NCI-H1436 treated with DMSO at 0.1 percent for 48 hours (cell line): Measurements from ENCODE around the gene SNAPC4.
"Not testable (repeated sequence)": the region's sequence is repeated elsewhere in the genome, so short reads cannot be mapped to it uniquely, and the experiment has no call there.

ENCODE experiments used
- DNase-seq: peaks from one replicate; lab custom pipeline; 2025; lab: John Stamatoyannopoulos, UW

SNAPC4 gene

DNA sequence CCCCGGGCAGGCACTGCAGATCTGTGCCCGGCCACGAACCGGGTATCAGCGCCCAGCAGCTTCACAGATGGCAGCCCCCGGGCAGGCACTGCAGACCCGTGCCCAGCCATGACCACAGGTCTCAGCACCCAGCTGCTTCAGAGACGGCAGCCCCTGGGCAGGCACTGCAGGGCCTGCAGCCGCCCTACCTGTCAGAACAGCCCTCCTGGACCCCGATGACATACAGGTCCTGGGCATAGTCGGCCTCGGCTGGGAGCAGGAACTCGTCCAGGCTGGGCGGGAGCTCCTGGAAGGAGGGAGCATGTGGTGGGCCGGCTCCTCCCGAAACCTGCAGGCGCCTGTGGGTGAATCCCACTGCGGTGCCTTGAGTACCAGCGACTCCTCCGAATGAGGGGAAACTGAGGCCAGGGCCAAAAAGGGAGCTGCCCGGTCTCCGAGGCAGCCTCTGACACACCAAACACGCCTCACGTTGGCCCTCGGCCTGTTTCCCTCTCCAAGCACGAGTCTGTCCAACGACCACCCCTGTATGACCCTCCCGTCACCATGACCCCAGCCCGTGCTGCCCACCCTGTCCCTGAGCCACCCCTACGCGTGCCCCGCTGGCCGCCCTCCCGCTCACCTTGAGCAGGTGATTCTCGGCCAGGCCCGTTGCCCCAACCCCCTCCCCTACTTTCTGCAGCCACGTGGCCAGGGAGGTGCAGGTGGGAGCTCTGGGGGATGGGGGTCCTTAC is 34.0 kb upstream of the SNAPC4 start:
- no peak for DNase-seq

DNA sequence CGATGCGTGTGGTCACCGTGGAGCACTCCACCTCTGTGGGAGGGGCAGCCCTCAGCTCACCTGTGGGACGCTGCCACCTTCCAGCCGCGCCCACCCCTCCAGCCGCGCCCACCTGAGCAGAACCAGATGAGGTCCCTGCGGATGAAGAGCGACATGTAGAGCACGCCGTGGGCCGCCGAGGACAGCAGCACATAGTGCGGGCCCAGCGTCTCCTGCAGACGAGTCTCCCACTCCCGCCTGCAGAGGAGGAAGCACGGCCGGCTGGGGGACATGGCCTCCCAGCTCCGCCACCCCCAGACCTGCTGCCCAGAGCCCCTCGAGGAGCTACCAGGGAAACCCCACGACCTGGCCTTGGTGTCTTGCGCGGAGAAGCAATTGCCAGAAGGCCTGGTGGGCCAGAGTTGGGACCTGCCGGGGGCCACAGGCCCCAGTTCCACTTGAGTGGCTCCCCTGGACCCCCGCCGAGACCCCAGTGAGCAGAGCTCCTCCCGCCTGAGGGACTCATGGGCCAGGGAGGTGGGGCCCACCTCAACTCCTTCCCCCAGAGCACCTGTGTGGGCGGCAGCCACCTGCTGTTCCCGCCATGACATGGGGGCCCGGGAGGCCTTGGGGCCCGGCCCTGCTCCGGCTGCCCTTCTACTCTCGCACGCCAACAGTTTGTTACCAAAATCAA is 33.2 kb upstream of the SNAPC4 start:
- DNase-seq = no peak

DNA sequence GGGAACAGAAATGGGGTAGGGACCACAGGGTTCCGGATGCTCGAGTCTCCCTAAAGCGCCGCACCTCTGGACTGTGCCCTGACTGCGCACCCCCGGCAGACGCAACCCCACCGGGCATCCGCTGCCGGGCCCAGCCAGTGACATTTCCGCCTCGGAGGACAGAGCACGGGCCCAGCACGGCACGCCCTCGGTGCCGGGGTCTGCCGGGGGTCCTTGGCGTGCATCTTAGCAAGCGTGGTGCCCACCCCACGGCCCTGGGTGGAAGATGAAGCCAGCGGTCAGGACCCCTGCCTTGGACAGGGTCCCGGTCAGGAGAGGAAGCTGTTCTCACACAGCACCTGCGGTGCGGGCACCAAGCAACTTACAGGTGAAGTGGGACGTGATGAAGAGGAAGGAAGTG is 32.6 kb upstream of the SNAPC4 start:
- DNase-seq = no peak

DNA sequence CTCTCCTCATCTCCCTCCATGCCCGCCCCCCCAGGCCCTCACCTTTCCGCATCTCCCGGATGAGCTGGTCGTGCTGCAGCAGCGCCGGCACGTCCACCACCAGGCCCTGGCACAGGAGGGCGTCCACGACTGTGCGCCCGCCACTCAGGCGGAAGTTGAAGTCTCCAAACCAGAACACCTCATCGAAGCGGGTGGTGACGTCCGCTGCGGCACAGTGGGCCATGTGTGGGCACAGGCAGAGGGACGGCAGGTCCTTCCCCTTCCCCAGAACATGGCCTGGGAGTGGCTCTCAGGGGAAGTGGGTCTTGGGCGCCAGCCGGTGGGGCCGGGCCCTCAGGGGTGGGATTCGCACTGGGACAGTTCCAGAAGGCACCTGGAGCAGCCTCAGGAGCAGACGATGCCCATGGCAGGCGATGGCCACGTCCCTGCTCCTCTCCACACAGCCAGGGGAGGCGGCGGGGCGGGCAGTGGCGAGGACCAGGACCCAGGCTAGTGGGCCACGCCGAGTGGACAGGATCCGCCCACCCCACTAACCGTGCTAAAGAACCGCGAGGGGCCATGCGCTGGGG is 31.9 kb upstream of the SNAPC4 start:
- DNase-seq = no peak

DNA sequence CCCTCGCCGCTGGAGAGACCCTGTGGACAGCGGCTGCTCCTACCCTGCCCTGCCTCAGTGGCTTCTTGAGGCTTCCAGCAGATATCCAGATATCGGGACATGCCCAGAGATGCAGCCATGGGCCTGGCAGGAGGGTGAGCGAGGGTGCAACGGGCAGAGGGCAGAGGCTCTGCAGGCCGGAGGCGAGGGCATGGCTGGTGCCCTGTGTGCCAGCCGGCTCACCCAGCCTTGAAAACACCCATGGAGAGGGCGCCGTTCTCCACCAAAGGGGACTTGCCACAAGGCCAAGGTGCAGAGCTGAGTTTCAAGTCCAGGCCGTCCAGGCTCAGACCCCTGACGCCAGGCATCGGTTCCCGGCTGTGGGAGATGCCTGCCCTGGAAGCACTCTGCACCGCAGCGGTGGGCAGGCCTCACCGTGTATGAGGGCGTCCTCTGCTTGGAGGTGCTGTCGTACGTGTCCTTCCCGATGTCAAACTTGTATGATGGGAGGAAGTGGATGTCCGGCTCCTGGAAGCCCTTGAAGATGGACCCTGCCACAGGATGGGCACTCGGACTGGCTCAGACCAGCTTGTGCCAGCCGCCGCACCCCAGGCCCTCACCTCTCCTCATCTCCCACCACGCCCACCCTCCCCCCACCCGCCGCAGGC is 30.7 kb upstream of the SNAPC4 start:
- no peak for DNase-seq

DNA sequence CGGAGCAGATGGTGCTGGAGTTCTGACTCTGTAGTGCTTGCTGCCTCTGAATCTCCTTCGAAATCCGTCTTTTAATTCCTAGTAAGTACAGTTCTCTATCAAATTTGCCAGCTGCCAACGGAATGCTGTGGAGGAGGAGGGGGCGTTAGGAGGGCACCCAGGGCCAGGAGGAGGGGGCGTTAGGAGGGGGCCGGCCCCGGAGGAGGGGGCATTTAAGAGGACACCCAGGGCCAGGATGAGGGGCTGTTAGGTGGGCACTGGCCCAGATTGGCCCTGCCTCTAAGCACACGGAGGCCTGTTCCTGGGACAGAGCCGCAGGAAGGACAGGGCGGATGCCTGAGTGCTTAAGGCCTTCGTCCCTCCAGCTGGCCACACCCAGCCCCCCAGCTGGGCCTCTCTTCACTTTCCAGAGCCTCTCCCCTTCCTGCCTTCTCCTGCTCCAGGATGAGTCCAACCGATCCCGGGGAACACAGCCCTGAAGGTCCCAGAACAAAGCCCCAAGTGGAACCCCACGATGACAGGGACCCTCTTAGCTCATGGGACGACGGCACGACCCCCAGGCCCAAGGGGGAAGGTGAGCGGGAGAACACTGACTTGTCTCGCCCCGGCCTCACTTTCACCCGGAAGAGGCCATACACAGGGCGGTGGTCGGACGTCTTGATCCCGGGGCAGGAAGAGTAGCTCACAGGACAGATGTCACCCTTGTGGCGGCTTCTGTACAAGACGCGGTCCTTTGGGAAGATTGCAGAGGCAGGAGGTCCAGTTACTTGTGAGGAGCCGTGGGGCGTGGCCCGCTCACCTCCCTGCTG is 29.9 kb upstream of the SNAPC4 start:
- no peak for DNase-seq

DNA sequence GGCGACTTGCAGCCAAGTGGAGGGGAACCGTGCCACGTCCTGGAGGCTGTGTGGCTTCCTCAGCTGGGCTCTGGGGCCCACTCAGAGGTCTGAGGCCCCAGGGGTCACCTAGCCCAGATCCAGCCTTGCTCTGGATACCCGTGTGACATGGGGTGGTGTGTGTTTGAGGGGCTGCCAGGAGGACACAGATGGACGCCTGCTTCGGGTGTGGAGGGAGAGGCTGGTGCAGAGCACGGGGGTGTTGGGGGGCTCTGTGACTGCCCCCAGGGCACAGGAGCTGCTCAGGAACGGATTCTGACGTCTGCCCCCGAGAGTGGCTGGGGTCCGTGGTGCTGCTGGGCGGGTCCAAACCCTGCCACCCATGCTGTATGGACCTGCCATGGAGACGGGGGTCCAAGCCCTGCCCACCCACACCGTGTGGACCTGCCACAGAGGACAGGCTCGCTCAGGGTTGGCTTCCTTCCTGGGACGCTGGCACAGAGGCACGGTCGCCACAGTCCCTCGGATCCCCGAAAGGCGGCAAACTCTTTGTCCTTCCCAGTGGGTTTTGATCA is 29.2 kb upstream of the SNAPC4 start:
- DNase-seq = no peak

DNA sequence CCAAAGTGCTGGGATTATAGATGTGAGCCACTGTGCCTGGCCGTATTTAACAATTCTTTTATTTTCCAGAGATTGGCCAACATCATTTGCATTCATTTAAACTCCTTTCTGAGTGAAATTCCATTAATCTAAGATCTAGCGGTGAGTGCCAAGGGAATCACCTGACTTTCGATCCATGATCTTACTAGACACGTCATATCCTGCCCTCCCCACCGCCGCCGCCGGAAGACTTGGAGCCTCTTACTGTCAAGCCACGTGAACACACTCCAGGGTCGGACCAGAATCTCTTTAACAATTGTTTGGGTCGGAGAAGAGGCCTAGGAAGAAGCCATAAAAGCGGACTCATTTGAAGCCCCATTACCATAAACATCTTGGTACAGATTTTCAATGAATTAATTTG is 26.8 kb upstream of the SNAPC4 start:
- DNase-seq = no peak

DNA sequence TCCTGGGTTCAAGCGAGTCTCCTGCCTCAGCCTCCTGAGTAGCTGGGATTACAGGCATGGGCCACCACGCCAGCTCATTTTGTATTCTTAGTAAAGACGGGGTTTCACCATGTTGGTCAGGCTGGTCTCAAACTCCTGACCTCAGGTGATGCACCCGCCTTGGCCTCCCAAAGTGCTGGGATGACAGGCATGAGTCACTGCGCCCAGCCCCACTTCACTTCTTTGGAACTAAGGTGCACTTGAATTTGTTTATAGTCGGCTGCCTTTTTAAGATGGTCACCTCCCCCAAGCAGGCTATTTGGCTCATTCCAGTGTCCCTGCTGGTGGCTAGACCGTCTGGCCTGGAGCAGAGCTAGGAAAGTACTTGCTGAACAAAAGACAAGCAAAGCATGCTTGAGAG is 25.4 kb upstream of the SNAPC4 start:
- not testable (repeated sequence) for DNase-seq

DNA sequence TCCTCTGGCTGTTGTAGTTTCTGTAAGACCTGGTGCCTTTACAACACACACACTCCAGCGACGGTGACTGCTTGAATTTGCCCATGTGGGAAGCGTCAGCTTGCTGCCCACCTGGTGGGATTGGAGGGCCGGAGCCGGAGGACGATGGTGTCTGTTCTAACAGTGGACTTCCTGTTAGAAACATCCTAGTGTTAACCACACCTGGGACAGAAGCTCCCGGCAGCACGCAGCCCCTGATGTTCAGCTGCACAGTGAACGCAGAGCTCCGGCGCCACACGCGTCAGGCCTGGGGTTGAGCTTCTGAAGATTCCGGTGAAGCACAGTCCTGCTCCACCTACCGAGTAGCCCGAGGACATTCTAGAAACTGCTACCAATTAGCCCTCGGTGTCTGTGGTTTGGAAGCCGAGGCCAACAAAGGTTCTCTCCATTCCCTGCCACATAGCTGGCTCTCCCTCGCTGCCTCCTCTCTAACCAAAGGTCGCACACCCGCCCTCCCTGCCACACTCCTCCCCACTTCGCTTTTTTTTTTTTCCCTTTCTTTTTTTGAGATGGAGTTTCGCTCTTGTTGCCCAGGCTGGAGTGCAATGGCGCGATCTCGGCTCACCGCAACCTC is 24.9 kb upstream of the SNAPC4 start:
- no peak for DNase-seq

DNA sequence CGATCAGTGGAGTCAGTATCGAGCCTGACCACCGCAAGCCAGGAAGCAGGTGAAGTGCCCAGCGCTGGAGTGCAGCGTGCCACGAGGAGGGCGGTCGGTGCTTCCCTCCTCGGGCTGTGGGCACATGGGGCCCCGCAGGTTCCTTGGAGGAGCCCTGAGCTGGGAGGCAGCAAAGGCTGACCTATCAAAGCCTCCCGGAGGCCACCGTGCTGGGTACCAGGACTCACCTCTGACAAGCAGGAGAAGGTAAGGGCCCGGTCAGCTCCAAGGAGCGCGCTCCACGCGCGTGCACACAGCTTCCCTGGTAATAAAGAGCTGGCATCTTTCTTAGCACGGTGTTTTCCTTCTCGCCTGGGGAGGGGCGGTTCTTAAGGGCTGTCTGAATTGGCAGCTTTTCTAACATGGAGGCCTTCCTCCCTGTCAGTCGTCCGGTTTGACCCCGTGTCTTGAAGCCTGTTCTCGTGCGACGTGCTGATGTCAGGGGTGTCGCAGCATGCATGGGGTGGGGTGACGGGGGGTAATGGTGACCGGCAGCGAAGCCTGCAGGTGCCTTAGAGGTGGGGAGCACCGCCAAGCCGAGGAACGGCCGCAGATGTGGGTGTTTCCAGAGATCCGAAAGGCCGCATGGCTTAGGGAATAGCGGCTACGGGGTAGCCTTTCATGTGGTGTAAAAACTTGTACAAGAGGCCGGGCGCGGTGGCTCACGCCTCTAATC is 23.6 kb upstream of the SNAPC4 start:
- DNase-seq = no peak

DNA sequence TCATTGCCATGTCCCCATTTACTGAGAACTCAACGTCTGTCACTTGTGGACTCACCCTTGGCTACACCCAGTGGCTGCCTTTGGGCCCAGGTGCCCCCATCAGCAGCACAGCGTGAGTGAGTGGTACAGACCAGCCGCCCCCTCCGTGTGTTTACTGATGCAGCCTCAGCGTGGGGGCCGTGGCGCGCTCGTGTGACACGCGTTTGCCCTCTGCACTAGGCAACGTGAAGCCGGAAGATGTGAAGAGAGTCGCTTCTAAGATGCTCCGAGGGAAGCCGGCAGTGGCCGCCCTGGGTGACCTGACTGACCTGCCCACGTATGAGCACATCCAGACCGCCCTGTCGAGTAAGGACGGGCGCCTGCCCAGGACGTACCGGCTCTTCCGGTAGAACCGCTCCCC is 22.9 kb upstream of the SNAPC4 start:
- no peak for DNase-seq

DNA sequence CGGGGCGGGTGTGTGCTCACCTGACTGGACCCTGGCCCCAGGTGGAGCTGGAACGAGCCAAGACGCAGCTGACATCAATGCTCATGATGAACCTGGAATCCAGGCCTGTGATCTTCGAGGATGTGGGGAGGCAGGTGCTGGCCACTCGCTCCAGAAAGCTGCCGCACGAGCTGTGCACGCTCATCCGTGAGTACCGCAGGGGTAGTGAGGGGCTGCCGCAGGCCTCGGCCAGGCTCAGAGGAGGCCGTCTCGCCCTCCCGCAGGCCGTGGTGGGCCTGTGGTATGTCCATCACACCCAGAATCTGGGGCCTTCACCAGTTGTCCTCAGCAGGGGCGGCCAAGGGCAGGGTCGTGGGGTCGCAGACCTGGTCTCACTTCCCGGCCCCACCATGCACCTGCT is 21.8 kb upstream of the SNAPC4 start:
- DNase-seq = no peak

DNA sequence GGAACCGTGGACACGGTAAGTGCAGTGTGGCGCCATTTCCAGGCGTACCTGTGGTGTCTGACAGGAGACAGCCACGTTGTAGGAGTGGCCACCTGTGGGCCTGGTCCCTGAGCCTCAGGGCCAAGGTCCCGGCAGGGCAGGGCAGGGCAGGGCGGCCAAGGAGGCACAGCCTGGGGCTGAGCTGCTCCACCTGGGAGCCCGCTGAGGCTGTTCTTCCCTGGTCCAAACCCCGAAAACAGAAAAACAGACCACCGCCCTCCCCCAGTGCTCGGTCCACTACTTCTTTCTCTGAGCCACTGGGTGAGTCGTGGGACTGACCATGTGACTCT is 19.1 kb upstream of the SNAPC4 start:
- DNase-seq = no peak

DNA sequence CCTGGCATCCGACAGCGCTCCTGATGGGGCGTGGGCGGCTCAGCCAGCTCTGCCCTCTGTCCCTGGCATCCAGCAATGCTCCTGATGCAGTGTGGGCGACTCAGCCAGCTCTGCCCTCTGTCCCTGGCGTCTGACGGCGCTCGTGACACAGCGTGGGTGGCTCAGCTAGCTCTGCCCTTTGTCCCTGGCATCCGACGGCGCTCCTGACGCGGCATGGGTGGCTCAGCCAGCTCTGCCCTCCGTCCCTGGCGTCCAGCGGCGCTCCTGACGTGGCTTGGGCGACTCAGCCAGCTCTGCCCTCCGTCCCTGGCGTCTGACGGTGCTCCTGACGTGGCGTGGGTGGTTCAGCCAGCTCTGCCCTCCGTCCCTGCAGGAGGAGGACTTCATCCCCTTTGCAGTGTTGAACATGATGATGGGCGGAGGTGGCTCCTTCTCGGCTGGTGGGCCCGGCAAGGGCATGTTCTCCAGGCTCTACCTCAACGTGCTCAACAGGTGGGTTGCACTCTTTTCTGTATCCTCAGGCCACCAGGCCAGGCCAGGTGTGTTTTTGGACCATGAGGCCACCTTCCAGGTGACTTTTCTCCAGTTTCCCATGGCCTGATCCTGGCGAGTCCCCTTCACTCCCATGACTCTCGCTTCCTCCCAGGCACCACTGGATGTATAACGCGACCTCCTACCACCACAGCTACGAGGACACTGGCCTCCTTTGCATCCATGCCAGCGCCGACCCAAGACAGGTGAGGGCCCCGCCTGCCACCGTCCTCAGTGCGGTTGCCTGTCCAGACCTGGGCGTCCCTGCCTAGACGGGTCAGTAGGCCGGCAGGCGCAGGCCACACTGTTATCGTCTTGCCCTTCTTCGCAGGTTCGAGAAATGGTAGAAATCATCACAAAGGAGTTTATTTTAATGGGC is 18.5 kb upstream of the SNAPC4 start:
- DNase-seq = no peak

DNA sequence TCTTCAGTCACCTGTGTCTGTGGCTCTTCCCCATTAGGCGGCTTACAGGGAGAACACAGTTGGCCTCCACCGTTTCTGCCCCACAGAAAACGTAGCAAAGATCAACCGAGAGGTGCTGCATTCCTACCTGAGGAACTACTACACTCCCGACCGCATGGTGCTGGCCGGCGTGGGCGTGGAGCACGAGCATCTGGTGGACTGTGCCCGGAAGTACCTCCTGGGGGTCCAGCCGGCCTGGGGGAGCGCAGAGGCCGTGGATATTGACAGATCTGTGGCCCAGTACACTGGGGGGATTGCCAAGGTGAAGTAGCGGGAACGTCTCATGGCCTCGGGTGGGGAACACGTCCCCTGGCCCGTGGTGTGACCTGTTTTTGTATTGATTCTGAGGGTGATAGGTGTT is 16.9 kb upstream of the SNAPC4 start:
- no peak for DNase-seq

DNA sequence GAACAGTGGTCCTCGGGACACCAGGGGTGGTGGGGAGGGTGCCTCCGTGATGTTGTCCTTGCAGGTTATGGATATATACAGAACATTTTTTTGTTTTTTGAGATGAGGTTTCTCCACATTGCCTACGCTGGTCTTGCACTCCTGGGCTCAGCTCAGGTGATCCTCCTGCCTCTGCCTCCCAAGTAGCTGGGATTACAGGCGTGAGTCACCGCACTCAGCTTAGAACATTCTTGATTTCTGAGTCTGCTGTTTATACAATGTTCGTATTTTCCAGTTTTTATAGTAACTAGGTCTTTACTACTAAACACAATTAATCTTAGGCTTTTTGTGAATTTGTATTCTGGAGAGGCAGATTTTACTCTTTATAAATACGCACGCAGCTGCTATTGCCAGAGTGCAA is 16.5 kb upstream of the SNAPC4 start:
- DNase-seq = no peak

DNA sequence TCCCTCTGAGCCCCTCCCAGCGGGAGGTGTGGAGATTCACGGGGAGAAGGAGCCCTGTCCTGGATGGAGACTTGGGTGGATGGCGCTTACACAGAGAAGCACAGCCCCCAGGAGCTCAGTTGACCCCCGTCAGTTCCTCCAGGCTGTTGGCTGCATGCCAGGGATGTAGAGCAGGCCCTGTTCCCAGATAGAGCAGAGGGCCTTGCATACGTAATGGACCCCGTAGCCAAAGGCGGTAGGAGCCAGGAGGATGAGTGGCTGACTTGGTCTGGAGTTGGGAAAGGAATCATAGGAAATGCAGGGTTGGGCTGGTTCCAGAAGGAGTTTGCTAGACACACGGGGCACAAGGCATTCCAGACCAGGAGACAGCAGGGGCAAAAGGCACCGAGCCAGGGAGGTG is 13.0 kb upstream of the SNAPC4 start:
- DNase-seq = no peak

DNA sequence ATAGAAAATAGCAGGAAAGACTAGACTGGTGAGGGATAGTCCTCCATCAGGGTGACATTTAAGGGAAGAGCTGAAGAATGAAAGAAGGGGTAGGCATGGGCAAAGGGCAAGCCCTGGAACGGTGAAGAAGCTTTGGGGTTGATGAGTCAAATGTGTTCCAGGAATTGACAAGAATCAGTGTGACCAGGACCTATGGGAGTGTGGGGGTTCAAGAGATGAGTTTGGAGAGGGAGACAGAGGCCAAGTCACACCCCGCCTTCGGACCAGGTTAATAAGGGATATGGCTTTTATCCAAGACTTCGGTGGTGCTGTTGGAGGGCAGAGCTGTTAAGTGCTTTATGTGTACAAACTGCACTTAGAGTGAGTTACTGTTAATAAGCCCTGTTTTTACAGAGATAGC is 11.4 kb upstream of the SNAPC4 start:
- DNase-seq = no peak
